Mesothelial cell of epicardium (in vitro differentiated cells): ENCODE results near the gene TRIM66. TPM values are rescaled to one million over a fixed set of nuclear protein-coding genes. Genes with fewer than 3 reads are reported as not detected.

Experiments
- DNase-seq, 2 experiments: peaks; one replicate each; pipeline ENCODE4 v3.0.0; 2021; ENCODE audit warnings: low spot score in 2 of 2; ENCODE audit not compliant: unreplicated experiment in 2 of 2
- H3K27ac Mint-ChIP-seq: 2 replicates; pipeline ENCODE4 v1.8.0; 2021; ENCODE audit warnings: mixed read lengths
- H3K27me3 Mint-ChIP-seq: 2 replicates; pipeline ENCODE4 v1.8.0; 2021; ENCODE audit warnings: low read depth, mixed read lengths
- H3K36me3 Mint-ChIP-seq: 2 replicates; pipeline ENCODE4 v1.8.0; 2021; ENCODE audit warnings: mixed read lengths
- H3K4me1 Mint-ChIP-seq: 2 replicates; pipeline ENCODE4 v1.8.0; 2021; ENCODE audit warnings: mixed read lengths
- H3K4me3 Mint-ChIP-seq: 2 replicates; pipeline ENCODE4 v1.8.0; 2021; ENCODE audit warnings: mild to moderate bottlenecking, moderate library complexity, mixed read lengths
- H3K9me3 Mint-ChIP-seq: 2 replicates; pipeline ENCODE4 v1.8.0; 2021; ENCODE audit warnings: mixed read lengths
- total RNA-seq: library from RNA; stranded (reverse); gene quantifications from 3 replicates; pipeline ENCODE4 v1.2.1, GENCODE V29; 2021
- TF ChIP-seq, protein P1 (sequence below): fragments of 200-600 bp; sonication (generic); IDR thresholded peaks from one replicate; pipeline ENCODE4 v1.5.0; 2021; ENCODE audit warnings: antibody characterized with exemption; ENCODE audit not compliant: unreplicated experiment

The TRIM66 gene
- total RNA-seq, 1 donor from 2014 or later, result 8.3 TPM

DNA sequence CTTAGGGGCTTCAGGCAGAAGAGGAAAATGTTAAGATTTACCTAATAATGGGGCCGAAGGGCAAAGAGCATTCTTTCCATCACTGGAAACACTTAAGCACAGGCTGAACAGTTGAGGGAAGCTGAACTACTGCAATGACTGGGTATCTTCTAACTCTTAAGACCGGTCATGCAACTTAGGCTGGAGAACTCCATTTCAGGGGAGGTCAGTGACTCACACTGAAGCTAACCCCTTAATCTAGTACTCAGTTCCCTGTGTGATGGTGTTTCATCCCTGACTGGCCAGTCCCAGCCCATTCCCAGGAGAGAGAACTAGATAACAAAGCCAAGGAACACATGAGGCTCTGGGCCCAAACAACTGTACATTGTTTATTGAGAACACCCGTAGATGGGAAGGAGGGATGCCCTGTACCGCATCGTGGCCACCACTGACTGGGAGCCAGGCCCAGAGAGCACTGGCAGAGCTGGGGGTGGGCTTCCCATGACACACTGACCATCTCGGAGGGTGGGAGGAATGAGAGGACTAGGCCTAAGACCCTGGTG lies 10.6 kb upstream of the TRIM66 start:
- Mint-ChIP-seq H3K4me3 (no peak overlapping the region), H3K36me3 (peaks cover 39% of the 10 kb centered on the region), H3K4me1 (peaks cover 19% of the 10 kb centered on the region), H3K9me3 (no peaks in the 10 kb centered on the region), H3K27me3 (no peaks in the 10 kb centered on the region), H3K27ac (no peak overlapping the region)
- no peak for DNase-seq
- TF ChIP-seq, protein P1, sequence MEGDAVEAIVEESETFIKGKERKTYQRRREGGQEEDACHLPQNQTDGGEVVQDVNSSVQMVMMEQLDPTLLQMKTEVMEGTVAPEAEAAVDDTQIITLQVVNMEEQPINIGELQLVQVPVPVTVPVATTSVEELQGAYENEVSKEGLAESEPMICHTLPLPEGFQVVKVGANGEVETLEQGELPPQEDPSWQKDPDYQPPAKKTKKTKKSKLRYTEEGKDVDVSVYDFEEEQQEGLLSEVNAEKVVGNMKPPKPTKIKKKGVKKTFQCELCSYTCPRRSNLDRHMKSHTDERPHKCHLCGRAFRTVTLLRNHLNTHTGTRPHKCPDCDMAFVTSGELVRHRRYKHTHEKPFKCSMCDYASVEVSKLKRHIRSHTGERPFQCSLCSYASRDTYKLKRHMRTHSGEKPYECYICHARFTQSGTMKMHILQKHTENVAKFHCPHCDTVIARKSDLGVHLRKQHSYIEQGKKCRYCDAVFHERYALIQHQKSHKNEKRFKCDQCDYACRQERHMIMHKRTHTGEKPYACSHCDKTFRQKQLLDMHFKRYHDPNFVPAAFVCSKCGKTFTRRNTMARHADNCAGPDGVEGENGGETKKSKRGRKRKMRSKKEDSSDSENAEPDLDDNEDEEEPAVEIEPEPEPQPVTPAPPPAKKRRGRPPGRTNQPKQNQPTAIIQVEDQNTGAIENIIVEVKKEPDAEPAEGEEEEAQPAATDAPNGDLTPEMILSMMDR, result no peak

DNA sequence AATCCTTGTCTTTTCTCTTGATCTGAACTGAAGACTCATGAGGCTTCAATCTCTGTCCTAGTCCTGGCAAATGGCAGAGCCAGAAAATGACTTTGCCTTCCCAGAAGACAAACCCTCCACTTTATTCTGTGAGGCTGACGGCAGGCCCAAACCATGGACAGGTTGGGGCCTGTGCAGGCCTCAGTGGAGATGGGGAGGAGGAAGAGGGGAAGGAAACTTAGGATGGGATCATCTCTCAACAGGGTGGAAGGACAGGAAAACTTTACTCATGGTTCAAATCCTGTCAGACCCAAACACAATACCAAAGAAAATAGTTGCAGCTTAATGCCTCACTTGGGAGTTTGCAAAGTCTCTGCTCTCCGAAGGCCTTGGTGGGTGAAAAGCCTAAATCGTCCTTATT lies 10.0 kb upstream of the TRIM66 start:
- no peaks in the 10 kb centered on the region for H3K9me3 Mint-ChIP-seq
- H3K27ac Mint-ChIP-seq, result no peak overlapping the region
- peaks cover 23% of the 10 kb centered on the region for H3K4me1 Mint-ChIP-seq
- DNase-seq, result no peak
- H3K27me3 Mint-ChIP-seq, result no peaks in the 10 kb centered on the region
- peaks cover 35% of the 10 kb centered on the region for H3K36me3 Mint-ChIP-seq
- TF ChIP-seq, protein P1, result no peak
- H3K4me3 Mint-ChIP-seq, result no peak overlapping the region

DNA sequence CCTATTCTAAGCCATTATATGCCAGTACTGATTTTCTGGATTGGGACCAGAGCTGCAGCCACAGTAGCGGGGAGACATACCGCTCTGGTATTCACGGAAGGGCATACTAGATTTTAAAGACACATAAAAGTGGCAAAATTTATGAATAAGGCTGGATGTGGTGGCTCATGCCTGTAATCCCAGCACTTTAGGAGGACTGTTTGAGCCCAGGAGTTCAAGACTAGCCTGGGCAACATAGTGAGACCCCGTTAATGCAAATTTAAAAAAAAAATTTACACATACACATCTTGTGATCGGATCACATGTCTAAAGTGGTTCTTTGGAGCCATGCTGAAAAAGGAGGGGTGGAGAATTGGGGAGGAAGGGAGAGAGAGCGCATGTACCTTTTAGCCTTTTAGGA lies 9.1 kb upstream of the TRIM66 start:
- no peaks in the 10 kb centered on the region for H3K27me3 Mint-ChIP-seq
- H3K4me1 Mint-ChIP-seq, result peaks cover 23% of the 10 kb centered on the region
- no peak overlapping the region for H3K4me3 Mint-ChIP-seq
- TF ChIP-seq, protein P1, result no peak
- no peak overlapping the region for H3K27ac Mint-ChIP-seq
- H3K36me3 Mint-ChIP-seq, result peaks cover 30% of the 10 kb centered on the region
- no peak for DNase-seq
- no peaks in the 10 kb centered on the region for H3K9me3 Mint-ChIP-seq

DNA sequence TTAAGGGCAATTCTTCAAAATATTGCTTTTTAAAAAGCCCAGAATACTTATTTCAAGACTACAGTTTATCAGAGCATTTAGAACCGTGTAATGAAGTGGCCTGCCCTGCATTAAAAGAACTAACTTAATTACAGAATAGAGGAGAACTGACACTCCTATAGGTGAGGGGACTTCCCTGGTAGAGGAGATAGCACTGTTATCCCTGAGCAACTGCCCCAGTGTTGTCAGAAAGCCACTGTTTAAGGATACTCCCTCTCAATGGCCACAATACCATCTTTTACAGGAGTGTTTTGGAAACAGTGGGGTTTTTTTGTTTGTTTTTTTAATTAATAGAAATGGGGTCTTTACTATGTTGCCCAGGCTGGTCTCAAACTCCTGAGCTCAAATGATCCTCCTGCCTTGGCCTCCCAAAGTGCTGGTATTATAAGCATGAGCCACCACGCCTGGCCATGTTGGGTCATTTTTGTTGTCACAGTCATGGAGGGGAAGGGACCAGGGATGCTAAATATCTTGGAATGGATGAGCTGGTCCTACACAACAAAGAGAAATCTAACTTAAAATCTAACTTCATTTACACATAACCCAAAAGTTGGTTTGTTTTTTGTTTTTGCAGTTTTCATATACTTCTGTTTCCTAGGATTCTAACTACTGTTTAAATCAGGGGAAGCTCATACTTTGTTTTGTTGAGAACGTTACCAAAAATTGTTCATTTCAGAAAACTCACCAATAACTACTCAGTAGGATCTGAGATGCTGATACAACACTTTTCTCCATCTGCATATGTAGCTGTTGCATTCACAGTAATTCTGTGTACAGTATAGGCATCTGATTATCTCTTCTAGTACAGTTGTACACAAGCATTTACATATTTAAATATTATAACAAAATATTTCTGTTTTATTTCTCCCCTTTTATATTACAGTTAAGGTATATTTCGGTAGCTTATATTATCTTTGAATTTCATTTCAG lies 8.2 kb upstream of the TRIM66 start:
- peaks cover 23% of the 10 kb centered on the region for H3K4me1 Mint-ChIP-seq
- H3K9me3 Mint-ChIP-seq, result no peaks in the 10 kb centered on the region
- no peak for DNase-seq
- H3K36me3 Mint-ChIP-seq, result peaks cover 25% of the 10 kb centered on the region
- no peak overlapping the region for H3K27ac Mint-ChIP-seq
- TF ChIP-seq, protein P1, result no peak
- H3K27me3 Mint-ChIP-seq, result no peaks in the 10 kb centered on the region
- H3K4me3 Mint-ChIP-seq, result peak overlapping the region; percentile 92

DNA sequence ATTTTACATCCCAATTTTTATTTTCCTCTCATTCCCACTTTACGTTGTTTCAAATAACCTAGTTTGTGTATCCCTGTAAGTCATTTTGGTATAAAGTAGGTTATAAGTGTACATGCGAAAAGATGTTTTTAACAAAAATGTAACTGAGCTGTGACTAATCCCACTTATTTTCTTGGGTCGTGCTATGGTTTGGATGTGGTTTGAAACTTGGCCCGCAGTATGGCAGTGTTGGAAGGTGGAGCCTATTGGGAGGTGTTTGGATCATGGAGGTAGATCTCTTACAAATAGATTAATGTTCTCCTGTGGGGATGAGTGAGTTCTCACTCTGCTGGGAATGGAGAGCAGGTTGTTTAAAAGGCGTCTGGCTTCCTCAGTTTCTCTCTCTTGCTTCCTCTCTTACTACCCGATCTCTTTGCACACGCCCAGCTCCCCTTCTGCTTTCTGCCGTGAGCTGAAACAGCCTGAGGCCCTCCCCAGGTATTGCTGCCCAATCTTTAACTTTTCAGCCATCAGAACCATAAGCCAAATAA lies 7.3 kb upstream of the TRIM66 start:
- H3K4me3 Mint-ChIP-seq, result peak overlapping the region; percentile 92
- TF ChIP-seq, protein P1, result no peak
- H3K4me1 Mint-ChIP-seq, result peaks cover 28% of the 10 kb centered on the region
- no peak for DNase-seq
- peak overlapping the region; percentile 44 for H3K27ac Mint-ChIP-seq
- H3K9me3 Mint-ChIP-seq, result no peaks in the 10 kb centered on the region
- H3K27me3 Mint-ChIP-seq, result no peaks in the 10 kb centered on the region
- H3K36me3 Mint-ChIP-seq, result peaks cover 29% of the 10 kb centered on the region
